ENCODE data around the gene SPPL3. TPM values are rescaled to one million over a fixed set of nuclear protein-coding genes. Genes with fewer than 3 reads are reported as not detected.
"Not testable (repeated sequence)": the region's sequence is repeated elsewhere in the genome, so short reads cannot be mapped to it uniquely, and the experiment has no call there.

Gene SPPL3
- polyA plus RNA-seq, 1 donor from 2014 or later: 18.6 TPM

DNA sequence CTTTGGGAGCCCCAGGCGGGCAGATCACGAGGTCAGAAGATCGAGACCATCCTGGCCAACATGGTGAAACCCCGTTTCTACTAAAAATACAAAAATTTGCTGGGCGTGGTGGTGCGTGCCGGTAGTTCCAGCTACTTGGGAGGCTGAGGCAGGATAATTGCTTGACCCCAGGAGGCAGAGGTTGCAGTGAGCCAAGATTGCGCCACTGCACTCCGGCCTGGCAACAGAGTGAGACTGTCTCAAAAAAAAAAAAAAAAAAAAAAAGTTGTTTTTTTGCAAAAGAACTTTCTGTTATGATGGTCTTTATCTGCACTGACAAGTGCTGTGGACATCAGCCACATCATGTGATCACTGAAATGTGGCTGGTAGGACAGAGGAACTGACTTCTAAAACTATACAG is 111.7 kb downstream of the SPPL3 start:
- not testable (repeated sequence) for H3K27me3 Mint-ChIP-seq, H3K27ac Mint-ChIP-seq, H3K4me3 Mint-ChIP-seq
- H3K9me3 Mint-ChIP-seq: peaks cover 0 to 13% (median 4%) of the 10 kb centered on the region in 3 donors
- H3K36me3 Mint-ChIP-seq: peaks cover 23% of the 10 kb centered on the region
- H3K4me1 Mint-ChIP-seq: peaks cover 11 to 22% (median 21%) of the 10 kb centered on the region in 3 donors

GRCh38 chr12:120791669-120792176 is 112.4 kb downstream of the SPPL3 start:
- Mint-ChIP-seq H3K9me3 (peaks cover 0 to 10% (median 4%) of the 10 kb centered on the region in 3 donors), H3K27me3 (no peaks in the 10 kb centered on the region), H3K36me3 (peaks cover 20% of the 10 kb centered on the region), H3K27ac (peak overlapping the region in 1 of 3 donors; percentile 69), H3K4me1 (peaks cover 10 to 17% (median 17%) of the 10 kb centered on the region in 3 donors), H3K4me3 (no peak overlapping the region)

- H3K27me3 Mint-ChIP-seq: no peaks in the 10 kb centered on the region
- H3K4me1 Mint-ChIP-seq: peaks cover 10 to 17% (median 16%) of the 10 kb centered on the region in 3 donors
- H3K4me3 Mint-ChIP-seq: no peak overlapping the region
- peaks cover 0 to 4% (median 0%) of the 10 kb centered on the region in 3 donors for H3K9me3 Mint-ChIP-seq
- peaks cover 11% of the 10 kb centered on the region for H3K36me3 Mint-ChIP-seq
- H3K27ac Mint-ChIP-seq: no peak overlapping the region
These were observed 114.0 kb downstream of the SPPL3 start for GRCh38 chr12:120790114-120790513.

DNA sequence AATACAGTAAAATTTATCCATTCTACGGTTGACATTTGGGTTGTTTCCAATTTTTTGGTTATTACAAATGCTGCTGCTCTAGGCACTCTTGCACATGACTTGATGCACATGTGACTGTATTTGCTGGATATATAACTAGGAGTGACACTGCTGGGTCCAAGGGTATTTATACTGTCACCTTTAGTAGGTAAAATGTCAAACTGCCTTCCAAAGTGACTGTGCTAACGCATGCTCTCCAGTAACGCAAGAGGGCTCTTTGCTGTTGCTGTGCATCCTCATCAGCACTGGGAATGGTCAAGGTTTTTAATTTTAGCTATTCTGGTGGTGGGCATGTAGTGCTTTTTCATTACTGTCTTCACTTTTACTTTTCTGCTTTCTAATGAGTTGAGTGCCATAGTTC is 116.3 kb downstream of the SPPL3 start:
- no peaks in the 10 kb centered on the region for H3K9me3 Mint-ChIP-seq
- H3K4me1 Mint-ChIP-seq: peaks cover 11 to 17% (median 16%) of the 10 kb centered on the region in 3 donors
- H3K36me3 Mint-ChIP-seq: peaks cover 10% of the 10 kb centered on the region
- no peak overlapping the region for H3K27ac Mint-ChIP-seq
- no peak overlapping the region for H3K4me3 Mint-ChIP-seq
- H3K27me3 Mint-ChIP-seq: no peaks in the 10 kb centered on the region

- Mint-ChIP-seq H3K4me1 (peaks cover 5 to 16% (median 9%) of the 10 kb centered on the region in 3 donors), H3K4me3 (no peak overlapping the region), H3K27ac (no peak overlapping the region), H3K9me3 (no peaks in the 10 kb centered on the region), H3K36me3 (peaks cover 9% of the 10 kb centered on the region), H3K27me3 (no peaks in the 10 kb centered on the region)
These were observed 119.4 kb downstream of the SPPL3 start for GRCh38 chr12:120784804-120785203.

DNA sequence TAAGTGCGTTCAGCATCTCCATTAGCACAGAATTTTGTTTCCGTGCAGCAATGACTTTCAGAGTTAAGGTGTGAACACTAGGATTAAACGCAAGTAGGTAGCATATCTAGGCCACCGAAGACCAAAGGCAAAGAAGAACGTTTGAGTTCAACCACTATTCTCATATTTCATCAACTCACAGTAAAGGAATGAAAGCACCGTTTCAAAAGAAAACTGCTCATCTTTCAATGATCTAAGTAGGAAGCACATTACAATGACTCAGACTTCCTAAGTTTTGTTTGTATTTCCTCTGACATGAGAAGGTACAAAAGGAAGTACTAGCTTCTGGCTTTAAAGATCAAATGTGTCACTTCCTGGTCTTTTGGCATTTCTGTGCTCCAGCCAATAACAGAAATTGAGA is 121.0 kb downstream of the SPPL3 start:
- Mint-ChIP-seq H3K36me3 (peaks cover 7% of the 10 kb centered on the region), H3K9me3 (no peaks in the 10 kb centered on the region), H3K27me3 (no peaks in the 10 kb centered on the region), H3K27ac (no peak overlapping the region), H3K4me3 (no peak overlapping the region), H3K4me1 (peaks cover 0 to 13% (median 1%) of the 10 kb centered on the region in 3 donors)

GRCh38 chr12:120775862-120776552 is 128.2 kb downstream of the SPPL3 start:
- Mint-ChIP-seq H3K9me3 (no peaks in the 10 kb centered on the region), H3K27ac (no peak overlapping the region), H3K4me3 (no peak overlapping the region), H3K4me1 (peaks cover 0 to 2% (median 0%) of the 10 kb centered on the region in 3 donors), H3K27me3 (no peaks in the 10 kb centered on the region), H3K36me3 (peaks cover 6% of the 10 kb centered on the region)

DNA sequence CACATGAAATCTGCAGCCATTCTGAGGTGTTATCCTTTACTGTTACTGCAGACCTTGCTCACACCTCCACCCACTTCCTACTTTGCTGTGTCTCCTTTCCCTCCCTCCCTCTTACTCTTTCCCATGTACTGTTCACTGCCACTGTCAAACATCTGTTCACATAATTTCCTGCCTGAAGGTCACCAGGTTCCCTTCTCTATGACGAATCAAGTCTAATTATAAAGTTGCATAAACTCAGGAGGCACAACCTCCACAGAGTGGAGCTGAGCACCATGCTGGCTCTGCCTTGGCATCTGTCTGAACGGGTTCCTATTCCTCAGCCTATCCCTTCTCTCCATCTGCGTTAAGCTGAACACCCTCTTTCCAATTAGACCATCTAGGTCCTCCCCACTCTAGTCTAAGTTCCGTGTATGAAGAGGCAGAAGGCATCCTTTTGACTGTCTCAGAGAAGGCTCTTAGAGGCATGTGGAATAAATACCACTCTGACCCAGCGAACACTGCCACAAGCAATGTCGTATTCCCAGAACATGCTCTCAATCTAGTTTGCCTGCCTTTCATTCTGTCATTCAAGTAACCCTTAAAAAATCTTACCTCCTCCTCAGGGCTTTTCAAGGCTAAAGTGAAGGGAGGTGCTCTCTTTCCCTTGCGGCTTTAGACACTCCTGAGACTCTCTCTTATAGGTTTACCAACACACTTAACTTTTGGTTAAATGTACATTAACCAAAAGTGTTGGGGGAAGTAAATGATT is 129.8 kb downstream of the SPPL3 start:
- Mint-ChIP-seq H3K4me1 (peaks cover under 1 to 7% (median 3%) of the 10 kb centered on the region in 3 donors), H3K4me3 (peak overlapping the region in 1 of 4 donors; percentile 27), H3K9me3 (no peaks in the 10 kb centered on the region), H3K36me3 (peaks cover 4% of the 10 kb centered on the region), H3K27me3 (no peaks in the 10 kb centered on the region), H3K27ac (peak overlapping the region in 2 of 3 donors; percentile 5 to 12)

DNA sequence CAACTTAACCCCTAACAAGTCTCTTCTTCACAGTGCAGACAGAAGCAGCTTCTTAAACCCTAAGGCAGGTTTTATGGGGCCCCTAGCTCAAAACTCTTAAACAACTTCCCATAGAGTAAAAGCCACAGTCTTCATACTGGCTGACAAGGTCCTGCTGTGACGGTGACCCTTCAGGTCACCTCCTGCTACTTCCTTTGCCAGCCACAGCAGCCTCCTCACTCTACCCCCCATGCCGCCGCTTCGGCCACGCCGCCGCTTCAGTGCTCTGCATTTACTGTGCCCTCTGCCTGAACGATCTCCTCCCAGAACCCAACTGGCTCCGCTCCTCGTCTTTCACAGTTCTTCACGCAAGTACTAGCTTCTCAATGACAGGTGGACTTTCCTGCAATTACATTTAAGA is 133.1 kb downstream of the SPPL3 start:
- H3K36me3 Mint-ChIP-seq: peaks cover 4% of the 10 kb centered on the region
- H3K4me3 Mint-ChIP-seq: no peak overlapping the region
- peak overlapping the region in 1 of 3 donors; percentile 3 for H3K27ac Mint-ChIP-seq
- H3K9me3 Mint-ChIP-seq: no peaks in the 10 kb centered on the region
- peaks cover 9 to 13% (median 11%) of the 10 kb centered on the region in 3 donors for H3K4me1 Mint-ChIP-seq
- H3K27me3 Mint-ChIP-seq: no peaks in the 10 kb centered on the region

- Mint-ChIP-seq H3K9me3 (no peaks in the 10 kb centered on the region), H3K4me1 (peaks cover 9 to 11% (median 11%) of the 10 kb centered on the region in 3 donors), H3K4me3 (no peak overlapping the region), H3K36me3 (no peaks in the 10 kb centered on the region), H3K27ac (peak overlapping the region in 1 of 3 donors; percentile 67), H3K27me3 (no peaks in the 10 kb centered on the region)
These were observed 136.8 kb downstream of the SPPL3 start for GRCh38 chr12:120767071-120768024.

GRCh38 chr12:120766566-120766965 is 137.6 kb downstream of the SPPL3 start:
- Mint-ChIP-seq H3K36me3 (no peaks in the 10 kb centered on the region), H3K4me1 (peaks cover 9 to 11% (median 11%) of the 10 kb centered on the region in 3 donors), H3K4me3 (no peak overlapping the region), H3K27me3 (no peaks in the 10 kb centered on the region), H3K9me3 (no peaks in the 10 kb centered on the region), H3K27ac (no peak overlapping the region)

- Mint-ChIP-seq H3K4me1 (peaks cover 6 to 11% (median 6%) of the 10 kb centered on the region in 3 donors), H3K9me3 (no peaks in the 10 kb centered on the region), H3K4me3 (no peak overlapping the region), H3K36me3 (no peaks in the 10 kb centered on the region), H3K27me3 (no peaks in the 10 kb centered on the region), H3K27ac (no peak overlapping the region)
These were observed 139.3 kb downstream of the SPPL3 start for GRCh38 chr12:120764816-120765215.

DNA sequence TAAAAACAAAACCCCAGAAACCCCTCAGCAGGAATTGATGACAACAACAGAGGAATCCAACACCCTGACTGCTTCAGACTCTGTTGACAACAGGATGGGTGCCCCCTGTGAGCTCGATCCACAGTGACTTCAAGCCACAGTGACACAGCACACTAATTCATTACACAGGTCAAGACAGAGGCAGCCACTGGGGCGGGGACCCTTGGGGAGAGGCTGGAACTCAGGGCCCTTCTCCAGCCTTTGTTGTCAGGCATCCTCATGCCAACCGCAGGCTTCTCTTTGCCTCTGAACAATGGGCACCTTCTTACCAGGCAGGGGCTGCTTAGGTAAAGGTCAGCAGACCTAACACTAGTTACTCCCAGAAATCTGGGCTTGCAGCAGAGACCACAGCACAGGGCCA is 140.9 kb downstream of the SPPL3 start:
- Mint-ChIP-seq H3K36me3 (no peaks in the 10 kb centered on the region), H3K4me3 (peak overlapping the region in 1 of 4 donors; percentile 47)

GRCh38 chr12:120762086-120762485 is 142.1 kb downstream of the SPPL3 start:
- no peaks in the 10 kb centered on the region for H3K9me3 Mint-ChIP-seq
- no peaks in the 10 kb centered on the region for H3K4me1 Mint-ChIP-seq
- no peak overlapping the region for H3K27ac Mint-ChIP-seq
- H3K4me3 Mint-ChIP-seq: no peak overlapping the region
- H3K36me3 Mint-ChIP-seq: no peaks in the 10 kb centered on the region
- H3K27me3 Mint-ChIP-seq: no peaks in the 10 kb centered on the region

More for the DNA sequence above, 140.9 kb downstream of the SPPL3 start:
- Mint-ChIP-seq H3K27me3 (no peaks in the 10 kb centered on the region), H3K27ac (peak overlapping the region in 1 of 3 donors; percentile 68), H3K4me1 (peaks cover 3 to 6% (median 4%) of the 10 kb centered on the region in 3 donors), H3K9me3 (no peaks in the 10 kb centered on the region)
